NCI-H748 (cell line): ENCODE results near the gene SLC2A1.

Source experiments
- DNase-seq: peaks from one replicate; lab custom pipeline; 2025; ENCODE audit not compliant: unreplicated experiment; lab: John Stamatoyannopoulos, UW

SLC2A1 gene

DNA sequence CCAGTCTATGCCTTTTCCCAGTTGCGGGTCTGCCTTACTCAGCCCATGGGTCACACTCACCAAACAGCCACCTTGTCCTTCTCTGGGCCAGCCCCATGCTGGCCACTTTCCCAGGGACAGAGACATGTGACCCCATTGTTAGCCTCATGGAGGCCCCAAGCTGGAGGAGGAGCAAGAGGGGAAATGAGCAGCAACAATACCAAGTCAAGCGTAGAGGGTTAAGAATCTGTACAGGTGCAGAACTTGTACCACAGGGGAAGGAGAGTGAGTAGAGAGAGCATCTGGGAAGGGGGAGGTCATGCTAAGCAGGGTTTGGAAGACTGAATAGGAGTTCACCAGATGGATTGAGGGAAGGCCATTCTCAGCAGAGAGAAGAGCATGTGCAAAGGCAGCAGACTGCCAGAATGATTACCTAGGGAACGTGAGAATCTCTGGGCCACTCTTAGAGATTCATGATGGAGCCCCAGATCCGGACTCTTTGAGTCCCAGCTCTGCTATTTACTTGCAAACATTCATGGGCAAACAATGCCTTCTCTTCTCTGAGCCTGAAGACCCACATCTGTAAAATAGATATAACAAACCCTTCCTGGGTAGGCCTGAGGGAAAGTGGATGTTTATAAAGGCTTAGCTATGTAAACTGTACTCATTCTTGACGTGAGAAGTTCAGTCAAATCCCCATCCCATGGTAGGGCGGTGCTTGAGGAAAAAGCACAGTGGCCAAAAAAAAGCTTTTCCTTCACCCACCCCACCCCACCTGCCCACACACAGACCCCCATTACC lies 2.8 kb upstream of the SLC2A1 start:
- no peak for DNase-seq

GRCh38 chr1:42960566-42961311 lies 2.1 kb upstream of the SLC2A1 start:
- DNase-seq: no peak

DNA sequence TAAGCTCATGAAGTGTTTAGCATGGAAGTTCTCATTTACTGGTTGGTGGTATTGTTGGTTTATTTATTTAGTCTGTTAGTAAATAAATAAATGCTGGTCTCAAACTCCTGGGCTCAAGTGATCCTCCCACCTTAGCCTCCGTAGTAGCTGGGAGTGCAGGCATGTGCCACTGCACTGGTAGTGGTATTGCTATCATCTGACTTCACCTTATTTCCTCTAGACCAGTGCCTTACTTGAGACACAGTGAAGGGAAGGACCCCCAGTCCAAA lies 1.4 kb upstream of the SLC2A1 start:
- no peak for DNase-seq

DNA sequence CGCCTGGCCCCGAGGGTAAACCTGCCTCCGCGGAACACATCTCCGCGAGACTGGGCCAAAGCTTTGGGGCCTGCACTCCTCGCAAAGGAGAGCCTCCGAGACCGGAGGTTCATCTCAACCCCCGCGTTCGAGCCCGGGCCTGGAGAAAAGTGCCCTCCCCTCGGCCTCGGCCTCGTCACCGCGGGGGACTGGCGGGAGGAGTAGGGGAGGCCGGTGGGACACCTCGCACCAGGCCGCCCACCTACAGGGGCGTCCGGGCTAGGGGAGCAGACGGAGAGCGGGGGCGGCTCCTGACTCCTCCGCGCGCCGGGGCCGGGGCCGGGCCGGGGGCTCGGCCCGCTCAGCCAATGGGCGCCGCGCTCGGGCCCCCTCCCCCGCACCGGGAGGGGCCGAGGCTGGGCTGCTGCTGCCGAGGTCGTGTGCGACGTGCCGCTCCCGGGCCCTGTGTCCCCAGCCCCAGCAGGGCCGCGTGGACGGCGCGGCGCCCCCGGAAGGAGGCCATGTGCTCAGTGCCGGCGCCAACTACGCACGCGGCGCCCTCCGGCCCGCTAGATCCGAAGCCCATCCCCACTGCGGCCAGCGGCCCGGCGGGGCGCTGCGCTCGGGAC lies 684 bp downstream of the SLC2A1 start:
- DNase-seq: peak; percentile 99

GRCh38 chr1:42957229-42957879 lies 1.3 kb downstream of the SLC2A1 start:
- DNase-seq: peak; percentile 75

DNA sequence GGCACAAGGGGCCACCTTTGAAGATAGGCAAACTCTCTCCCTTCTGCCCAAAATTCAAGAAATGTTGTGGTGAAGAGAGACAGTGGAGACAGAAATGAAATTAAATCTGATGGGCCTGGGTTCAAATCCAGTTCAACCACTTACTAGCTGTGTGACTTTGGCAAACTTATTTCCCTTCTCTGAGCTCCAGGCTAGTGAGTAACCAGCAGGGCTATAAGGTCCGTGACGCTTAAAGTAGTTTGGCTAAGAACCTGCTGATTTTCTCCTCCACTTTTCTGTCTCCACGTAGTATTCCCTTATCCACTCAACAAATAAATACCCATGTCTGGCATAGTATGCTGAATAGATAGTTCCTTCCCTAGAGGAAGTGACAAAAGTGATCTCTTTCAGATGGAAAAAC lies 1.9 kb downstream of the SLC2A1 start:
- DNase-seq: no peak

DNA sequence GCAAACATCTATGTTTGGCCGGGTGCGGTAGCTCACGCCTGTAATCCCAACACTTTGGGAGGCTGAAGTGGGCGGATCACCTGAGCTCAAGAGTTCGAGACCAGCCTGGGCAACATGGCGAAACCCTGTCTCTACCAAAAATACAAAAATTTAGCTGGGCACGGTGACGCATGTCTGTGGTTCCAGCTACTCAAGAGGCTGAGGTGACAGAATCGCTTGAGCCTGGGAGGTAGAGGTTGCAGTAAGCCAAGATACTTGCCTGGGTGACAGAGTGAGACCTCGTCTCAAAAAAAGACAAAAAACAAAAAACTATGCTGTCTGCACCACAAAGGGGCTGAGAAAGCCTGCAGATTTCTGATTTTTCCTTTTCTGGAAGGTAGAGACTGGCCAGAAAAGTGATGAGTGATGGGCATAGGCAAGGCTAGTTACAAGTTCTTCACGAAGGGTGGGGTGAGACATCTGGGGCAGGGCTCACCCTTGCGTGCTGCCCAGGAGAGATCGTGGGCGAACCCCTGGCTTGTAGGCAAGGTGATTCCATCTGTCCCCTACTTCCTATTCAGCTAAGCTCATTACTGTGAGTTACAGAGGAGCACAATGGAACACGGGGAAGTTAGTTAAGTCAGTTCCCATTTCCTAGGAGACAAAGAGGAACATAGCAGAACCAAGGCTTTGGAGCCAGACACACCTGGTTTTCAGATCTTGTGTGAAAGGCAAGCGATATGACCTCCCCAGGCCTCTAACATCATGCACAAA lies 3.2 kb downstream of the SLC2A1 start:
- no peak for DNase-seq

GRCh38 chr1:42953182-42954180 lies 5.2 kb downstream of the SLC2A1 start:
- no peak for DNase-seq

- peak; percentile 62 for DNase-seq
Observed at GRCh38 chr1:42952303-42953001, 6.2 kb downstream of the SLC2A1 start.

GRCh38 chr1:42951588-42951987 lies 7.1 kb downstream of the SLC2A1 start:
- no peak for DNase-seq

DNA sequence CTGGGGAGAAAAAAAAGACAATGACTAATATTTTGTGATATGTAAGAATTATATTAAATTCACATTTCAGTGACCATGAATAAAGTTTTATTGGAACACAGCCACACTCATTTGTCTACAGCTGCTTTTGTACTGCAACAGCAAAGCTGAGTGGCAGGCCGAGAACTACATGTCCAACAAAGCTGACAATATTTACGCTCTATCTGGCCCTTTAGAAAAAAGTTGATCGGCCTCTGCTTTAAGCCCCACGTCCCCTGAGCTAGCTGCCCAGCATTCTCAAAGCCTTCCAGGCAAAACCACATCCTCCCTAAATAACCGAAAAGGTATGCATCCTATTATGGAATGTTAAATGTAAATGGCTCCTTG lies 8.6 kb downstream of the SLC2A1 start:
- DNase-seq: no peak

- DNase-seq: no peak
Observed at GRCh38 chr1:42949312-42950115, 9.2 kb downstream of the SLC2A1 start.

GRCh38 chr1:42947965-42948732 lies 10.5 kb downstream of the SLC2A1 start:
- no peak for DNase-seq

DNA sequence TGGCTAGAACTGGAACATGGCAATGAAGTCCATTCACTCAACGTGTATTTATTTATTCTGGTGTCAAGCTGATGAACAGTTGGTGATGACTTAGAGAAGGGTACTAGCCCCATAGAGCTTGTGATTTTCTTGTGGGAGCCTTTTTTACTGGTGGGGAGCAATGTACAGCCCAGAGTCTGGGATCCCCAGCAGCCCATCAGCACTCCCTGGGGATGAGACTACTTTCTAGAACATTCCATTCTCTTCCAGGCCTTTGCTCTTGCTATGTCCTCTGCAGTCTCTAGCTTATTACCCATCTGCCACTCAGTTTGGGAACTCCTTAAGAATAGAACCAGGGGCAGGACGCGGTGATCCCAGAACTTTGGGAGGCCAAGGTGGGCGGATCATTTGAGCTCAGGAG lies 11.6 kb downstream of the SLC2A1 start:
- no peak for DNase-seq

GRCh38 chr1:42946120-42946898 lies 12.4 kb downstream of the SLC2A1 start:
- no peak for DNase-seq

DNA sequence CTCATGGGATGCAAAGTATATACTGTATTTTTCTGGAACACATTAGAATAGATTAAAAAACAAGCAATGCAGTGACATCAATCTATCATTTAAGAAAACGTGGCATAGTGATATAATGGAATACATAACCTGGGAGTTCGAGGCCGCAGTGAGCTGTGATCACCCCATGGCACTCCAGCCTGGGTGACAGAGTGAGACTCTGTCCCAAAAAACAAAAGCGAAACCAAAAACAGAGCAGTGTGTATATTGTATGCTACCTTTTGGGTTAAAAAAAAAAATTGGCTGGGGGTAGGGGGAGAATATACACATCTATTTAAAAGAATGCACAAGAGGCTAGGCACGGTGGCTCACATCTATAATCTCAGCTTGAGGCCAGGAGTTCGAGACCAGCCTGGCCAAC lies 13.5 kb downstream of the SLC2A1 start:
- DNase-seq: no peak
